Mesendoderm (in vitro differentiated cells): ENCODE results near the gene MYO7A.
A peak's percentile ranks its signal among the peaks of the same experiment; 100 is the strongest.

Experiments
- DNase-seq: peaks from one replicate; pipeline ENCODE4 v3.0.0; 2013
- H2AK5ac ChIP-seq: 2 replicates; pipeline ENCODE4 v1.6.1; 2013; ENCODE audit warnings: low read length, inconsistent platforms
- H2BK120ac ChIP-seq: 2 replicates; pipeline ENCODE4 v1.6.1; 2013; ENCODE audit warnings: low read depth, mild to moderate bottlenecking, low read length, moderate library complexity, mixed read lengths
- H2BK15ac ChIP-seq: replicated peaks from 2 replicates; pipeline ENCODE4 v1.6.1; 2013; ENCODE audit warnings: low read depth, mild to moderate bottlenecking, moderate library complexity
- H2BK5ac ChIP-seq: 2 replicates; pipeline ENCODE4 v1.6.1; 2013; ENCODE audit warnings: low read length, inconsistent platforms
- H3K18ac ChIP-seq: 2 replicates; pipeline ENCODE4 v1.6.1; 2013; ENCODE audit warnings: mild to moderate bottlenecking, low read length, mixed read lengths
- H3K23ac ChIP-seq: one replicate; pipeline ENCODE4 v1.6.1; 2013; ENCODE audit warnings: low read length
- H3K27ac ChIP-seq: 2 replicates; pipeline ENCODE4 v1.5.1; 2013; ENCODE audit warnings: low read depth, mild to moderate bottlenecking, inconsistent platforms, low read length, moderate library complexity
- H3K27me3 ChIP-seq: 2 replicates; pipeline ENCODE4 v1.6.1; 2013; ENCODE audit warnings: low read length, control low read depth, mild to moderate bottlenecking, inconsistent platforms; ENCODE audit not compliant: insufficient read depth, poor library complexity
- H3K36me3 ChIP-seq: 2 replicates; pipeline ENCODE4 v1.6.1; 2013; ENCODE audit warnings: low read length, inconsistent platforms; ENCODE audit not compliant: control insufficient read depth, insufficient read depth
- H3K4ac ChIP-seq: one replicate; pipeline ENCODE4 v1.6.1; 2013; ENCODE audit warnings: low read depth, mild to moderate bottlenecking, low read length, moderate library complexity
- H3K4me1 ChIP-seq: 2 replicates; pipeline ENCODE4 v1.6.1; 2013; ENCODE audit warnings: low read depth, low read length, inconsistent platforms; ENCODE audit not compliant: control insufficient read depth
- H3K4me2 ChIP-seq: 2 replicates; pipeline ENCODE4 v1.6.1; 2013; ENCODE audit warnings: low read length
- H3K4me3 ChIP-seq: 2 replicates; pipeline ENCODE4 v1.5.1; 2013; ENCODE audit warnings: mild to moderate bottlenecking, low read length
- H3K56ac ChIP-seq: one replicate; pipeline ENCODE4 v1.6.1; 2013; ENCODE audit warnings: low read length
- H3K79me1 ChIP-seq: 2 replicates; pipeline ENCODE4 v1.6.1; 2013; ENCODE audit warnings: low read length, inconsistent platforms
- H3K79me2 ChIP-seq: 2 replicates; pipeline ENCODE4 v1.6.1; 2013; ENCODE audit warnings: mild to moderate bottlenecking, low read length; ENCODE audit not compliant: control insufficient read depth, insufficient read depth
- H3K9ac ChIP-seq: 2 replicates; pipeline ENCODE4 v1.6.1; 2013; ENCODE audit warnings: low read length, inconsistent platforms
- H4K5ac ChIP-seq: one replicate; pipeline ENCODE4 v1.6.1; 2013; ENCODE audit warnings: low read length
- H4K8ac ChIP-seq: one replicate; pipeline ENCODE4 v1.6.1; 2013; ENCODE audit warnings: low read depth, mild to moderate bottlenecking, control low read depth, low read length, moderate library complexity
- WGBS: extraction: QIAGEN DNeasy Blood & Tissue Kit; methylation state at CpG from one replicate; pipeline ENCODE4 v1.1.7; 2013; ENCODE audit warnings: low lambda C conversion rate, missing lambda C conversion rate; ENCODE audit not compliant: insufficient coverage; ENCODE audit errors: extremely low coverage; 5-methylcytosine and 5-hydroxymethylcytosine counted together

Gene MYO7A

DNA sequence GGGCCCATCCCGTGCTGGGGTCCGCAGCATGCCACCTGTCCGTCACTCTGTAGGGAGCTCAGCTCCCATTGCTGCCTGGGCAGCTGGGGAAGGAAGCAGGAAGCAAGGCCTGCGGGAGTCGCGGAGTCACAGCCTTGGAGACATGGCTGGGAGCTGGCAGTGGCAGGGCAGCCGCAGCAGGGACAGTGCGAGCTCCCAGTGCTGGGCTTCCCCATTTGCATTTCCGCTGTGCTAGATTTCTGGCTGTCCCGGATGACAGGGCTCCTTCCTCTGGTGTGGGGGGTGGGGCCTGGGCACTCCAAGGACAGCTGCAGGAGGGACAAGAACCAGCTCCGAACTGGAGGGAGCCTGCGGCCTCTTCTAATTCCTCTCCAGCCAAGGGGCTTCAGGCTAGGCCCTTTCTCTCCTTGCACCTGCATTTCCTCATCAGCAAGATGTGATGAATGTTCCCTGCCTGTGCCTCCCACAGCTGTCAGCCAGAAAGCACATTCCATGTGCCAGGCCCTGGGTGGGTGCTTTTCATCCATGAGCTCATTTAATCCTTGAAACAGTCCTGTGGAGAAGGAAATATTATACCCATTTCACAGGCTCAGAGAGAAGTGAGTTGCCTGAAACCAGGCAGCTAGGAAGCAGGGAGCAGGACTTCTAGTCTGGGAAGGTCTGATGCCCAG, 48.0 kb downstream of the MYO7A start:
- Histone ChIP-seq H2AK5ac (no peak overlapping the region), H3K27me3 (no peaks in the 10 kb centered on the region), H3K9ac (peak overlapping the region; percentile 35), H3K4me3 (no peak overlapping the region), H2BK5ac (peak overlapping the region; percentile 4), H3K4me1 (peaks cover 13% of the 10 kb centered on the region), H2BK120ac (no peak overlapping the region), H2BK15ac (no peak overlapping the region), H3K23ac (no peak overlapping the region), H3K27ac (peak overlapping the region; percentile 5), H4K5ac (no peak overlapping the region), H3K4me2 (no peak overlapping the region), H3K18ac (no peak overlapping the region), H3K4ac (no peak overlapping the region), H3K79me2 (no peaks in the 10 kb centered on the region), H4K8ac (no peak overlapping the region), H3K56ac (peak overlapping the region; percentile 74), H3K36me3 (no peaks in the 10 kb centered on the region), H3K79me1 (no peaks in the 10 kb centered on the region)
- WGBS = no CpG with 5 or more reads among the region's 12 CpGs
- peak; percentile 87 for DNase-seq

DNA sequence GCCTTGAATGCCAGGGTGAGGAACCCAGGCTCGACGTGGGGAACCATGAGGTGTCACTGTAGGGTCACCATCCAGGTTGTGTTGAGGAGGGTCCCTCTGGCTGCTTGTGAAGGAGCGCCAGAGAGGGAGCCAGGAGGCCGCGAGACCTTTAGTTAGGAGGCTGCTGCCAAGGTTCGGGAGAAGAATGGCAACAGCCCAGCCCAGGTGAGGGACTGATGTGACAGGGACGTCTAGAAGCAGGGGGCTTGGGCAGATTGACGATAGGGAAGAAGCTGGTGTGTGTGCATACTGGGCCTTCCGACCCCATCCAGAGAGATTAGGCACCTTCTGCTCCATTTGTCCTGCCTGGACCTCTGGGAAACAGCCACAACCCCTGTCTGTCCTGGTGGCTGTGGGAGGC, 49.0 kb downstream of the MYO7A start:
- H3K79me2 ChIP-seq = no peaks in the 10 kb centered on the region
- no peak for DNase-seq
- no peak overlapping the region for H3K27ac ChIP-seq
- no peak overlapping the region for H3K4me3 ChIP-seq
- no peak overlapping the region for H2AK5ac ChIP-seq
- H3K4ac ChIP-seq = no peak overlapping the region
- H2BK5ac ChIP-seq = no peak overlapping the region
- no peak overlapping the region for H3K4me2 ChIP-seq
- no peaks in the 10 kb centered on the region for H3K36me3 ChIP-seq
- no peak overlapping the region for H3K9ac ChIP-seq
- no peak overlapping the region for H4K5ac ChIP-seq
- no peak overlapping the region for H4K8ac ChIP-seq
- no peak overlapping the region for H2BK120ac ChIP-seq
- H3K79me1 ChIP-seq = no peaks in the 10 kb centered on the region
- WGBS = no CpG with 5 or more reads among the region's 9 CpGs
- no peak overlapping the region for H3K23ac ChIP-seq
- peaks cover 9% of the 10 kb centered on the region for H3K4me1 ChIP-seq
- H3K27me3 ChIP-seq = no peaks in the 10 kb centered on the region
- H3K18ac ChIP-seq = no peak overlapping the region
- no peak overlapping the region for H2BK15ac ChIP-seq
- H3K56ac ChIP-seq = peak overlapping the region; percentile 25

DNA sequence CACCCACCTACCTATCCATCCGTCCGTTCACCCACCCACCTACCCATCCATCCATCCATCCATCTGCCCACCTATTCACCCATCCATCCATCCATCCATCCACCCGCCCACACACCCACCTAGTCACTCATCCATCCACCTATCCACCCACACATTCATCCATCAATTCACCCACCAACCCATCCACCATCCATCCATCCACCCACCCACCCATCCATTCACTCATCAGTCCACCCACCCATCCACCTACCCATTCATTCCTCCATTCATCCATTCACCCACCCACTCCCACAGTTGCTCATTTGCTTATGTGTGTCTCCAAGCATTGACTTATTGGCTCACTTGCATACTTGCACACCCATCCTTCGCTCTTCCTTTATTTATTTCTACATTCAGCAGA, 50.1 kb downstream of the MYO7A start:
- no CpG with 5 or more reads among the region's 4 CpGs for WGBS
- H3K18ac ChIP-seq = no peak overlapping the region

DNA sequence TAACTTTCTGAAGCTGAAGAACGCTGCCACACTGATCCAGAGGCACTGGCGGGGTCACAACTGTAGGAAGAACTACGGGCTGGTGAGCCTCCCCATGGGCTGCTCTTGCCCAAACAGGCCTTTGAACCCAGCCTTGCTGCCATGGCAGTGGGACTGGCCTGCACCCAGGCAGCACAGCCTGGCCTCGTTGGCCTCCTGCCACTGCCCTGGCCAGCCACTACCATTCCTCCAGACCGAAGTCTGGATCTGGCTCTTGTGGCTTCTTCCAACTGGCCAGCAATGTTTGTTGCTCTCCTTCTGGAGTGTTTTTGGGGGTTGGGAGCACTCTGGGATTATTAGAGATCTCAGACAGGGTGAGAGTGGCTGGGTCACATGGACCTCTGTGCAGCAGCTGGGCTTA, 51.0 kb downstream of the MYO7A start:
- H2AK5ac ChIP-seq = no peak overlapping the region
- no peaks in the 10 kb centered on the region for H3K79me1 ChIP-seq
- H3K4me1 ChIP-seq = peaks cover 8% of the 10 kb centered on the region
- H3K36me3 ChIP-seq = no peaks in the 10 kb centered on the region
- no peak overlapping the region for H4K8ac ChIP-seq
- H3K27ac ChIP-seq = no peak overlapping the region
- no peak overlapping the region for H3K4me2 ChIP-seq
- H3K4me3 ChIP-seq = no peak overlapping the region
- H3K9ac ChIP-seq = no peak overlapping the region
- H2BK5ac ChIP-seq = no peak overlapping the region
- no peak overlapping the region for H3K23ac ChIP-seq
- H3K4ac ChIP-seq = no peak overlapping the region
- no peak for DNase-seq
- H3K56ac ChIP-seq = no peak overlapping the region
- H4K5ac ChIP-seq = no peak overlapping the region
- H2BK15ac ChIP-seq = no peak overlapping the region
- no peak overlapping the region for H2BK120ac ChIP-seq
- H3K27me3 ChIP-seq = no peaks in the 10 kb centered on the region
- no CpG with 5 or more reads among the region's 5 CpGs for WGBS
- H3K18ac ChIP-seq = no peak overlapping the region
- no peaks in the 10 kb centered on the region for H3K79me2 ChIP-seq

More for the DNA sequence above, 50.1 kb downstream of the MYO7A start:
- Histone ChIP-seq H3K4me1 (peaks cover 8% of the 10 kb centered on the region), H3K56ac (no peak overlapping the region), H3K27me3 (no peaks in the 10 kb centered on the region), H3K4me2 (no peak overlapping the region), H3K4me3 (no peak overlapping the region), H3K9ac (no peak overlapping the region), H2AK5ac (no peak overlapping the region), H3K23ac (no peak overlapping the region), H3K27ac (no peak overlapping the region), H2BK5ac (no peak overlapping the region), H2BK15ac (no peak overlapping the region), H2BK120ac (no peak overlapping the region), H4K5ac (no peak overlapping the region), H4K8ac (no peak overlapping the region), H3K4ac (no peak overlapping the region), H3K79me2 (no peaks in the 10 kb centered on the region), H3K79me1 (no peaks in the 10 kb centered on the region), H3K36me3 (no peaks in the 10 kb centered on the region)
- DNase-seq = no peak

DNA sequence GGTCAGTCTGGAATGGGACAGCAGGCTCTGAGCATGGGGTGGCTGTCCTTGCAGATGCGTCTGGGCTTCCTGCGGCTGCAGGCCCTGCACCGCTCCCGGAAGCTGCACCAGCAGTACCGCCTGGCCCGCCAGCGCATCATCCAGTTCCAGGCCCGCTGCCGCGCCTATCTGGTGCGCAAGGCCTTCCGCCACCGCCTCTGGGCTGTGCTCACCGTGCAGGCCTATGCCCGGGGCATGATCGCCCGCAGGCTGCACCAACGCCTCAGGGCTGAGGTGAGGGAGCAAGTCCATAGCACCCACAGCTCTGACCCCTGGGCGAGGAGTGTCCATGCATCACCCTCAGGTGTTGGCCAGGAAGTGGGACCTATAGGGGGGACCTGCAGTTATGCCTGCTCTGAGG, 51.6 kb downstream of the MYO7A start:
- Histone ChIP-seq H2AK5ac (no peak overlapping the region), H3K56ac (no peak overlapping the region), H3K79me2 (no peaks in the 10 kb centered on the region), H3K23ac (no peak overlapping the region), H2BK15ac (no peak overlapping the region), H3K27me3 (no peaks in the 10 kb centered on the region), H3K9ac (no peak overlapping the region), H3K36me3 (no peaks in the 10 kb centered on the region), H2BK5ac (no peak overlapping the region), H3K4me3 (no peak overlapping the region), H3K4me2 (no peak overlapping the region), H4K5ac (no peak overlapping the region), H3K79me1 (no peaks in the 10 kb centered on the region), H3K27ac (no peak overlapping the region), H2BK120ac (no peak overlapping the region), H3K4me1 (peaks cover 8% of the 10 kb centered on the region), H3K18ac (no peak overlapping the region), H4K8ac (no peak overlapping the region), H3K4ac (no peak overlapping the region)
- no CpG with 5 or more reads among the region's 19 CpGs for WGBS
- no peak for DNase-seq

DNA sequence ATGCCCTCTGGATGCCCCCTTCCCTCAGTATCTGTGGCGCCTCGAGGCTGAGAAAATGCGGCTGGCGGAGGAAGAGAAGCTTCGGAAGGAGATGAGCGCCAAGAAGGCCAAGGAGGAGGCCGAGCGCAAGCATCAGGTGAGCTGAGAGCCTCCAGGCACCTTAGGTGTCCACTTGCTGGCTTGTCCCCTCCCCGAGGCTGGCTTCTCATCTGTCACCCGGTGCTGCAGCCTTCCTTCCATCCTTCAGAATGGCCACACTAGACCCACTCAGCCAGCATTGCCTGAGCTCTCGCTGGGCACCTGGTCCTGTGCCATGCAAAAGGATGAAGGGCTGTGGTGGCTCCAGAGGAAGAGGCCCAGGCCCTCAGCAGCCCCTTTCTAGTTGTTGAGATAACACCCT, 52.3 kb downstream of the MYO7A start:
- no CpG with 5 or more reads among the region's 11 CpGs for WGBS
- H3K27ac ChIP-seq = no peak overlapping the region
- H4K5ac ChIP-seq = no peak overlapping the region
- H2BK5ac ChIP-seq = no peak overlapping the region
- H2BK15ac ChIP-seq = no peak overlapping the region
- no peak overlapping the region for H4K8ac ChIP-seq
- no peaks in the 10 kb centered on the region for H3K27me3 ChIP-seq
- no peaks in the 10 kb centered on the region for H3K79me2 ChIP-seq
- no peak overlapping the region for H3K18ac ChIP-seq
- no peaks in the 10 kb centered on the region for H3K79me1 ChIP-seq
- H2AK5ac ChIP-seq = no peak overlapping the region
- no peak overlapping the region for H2BK120ac ChIP-seq
- no peaks in the 10 kb centered on the region for H3K36me3 ChIP-seq
- no peak overlapping the region for H3K23ac ChIP-seq
- H3K4me2 ChIP-seq = no peak overlapping the region
- H3K56ac ChIP-seq = no peak overlapping the region
- H3K4me1 ChIP-seq = peaks cover 8% of the 10 kb centered on the region
- no peak overlapping the region for H3K4me3 ChIP-seq
- no peak overlapping the region for H3K9ac ChIP-seq
- DNase-seq = no peak
- no peak overlapping the region for H3K4ac ChIP-seq
